H9 (cell line): ENCODE data around the gene RPS6KB2. TPM values are rescaled to one million over a fixed set of nuclear protein-coding genes. Genes with fewer than 3 reads are reported as not detected.

Source experiments
- DNase-seq: peaks from one replicate; pipeline ENCODE4 v3.0.0-alpha.2; 2017
- H2AFZ ChIP-seq: one replicate; pipeline ENCODE4 v1.6.1; 2013; ENCODE audit warnings: mild to moderate bottlenecking, low read length, control low read depth, moderate library complexity
- H2AK5ac ChIP-seq: 2 replicates; pipeline ENCODE4 v1.6.1; 2013; ENCODE audit warnings: low read length, control low read depth, mixed read lengths; ENCODE audit not compliant: insufficient read length
- H2BK120ac ChIP-seq: one replicate; pipeline ENCODE4 v1.6.1; 2013; ENCODE audit warnings: low read depth, mild to moderate bottlenecking, low read length, control low read depth, inconsistent platforms; ENCODE audit not compliant: poor library complexity, severe bottlenecking
- H2BK12ac ChIP-seq: 2 replicates; pipeline ENCODE4 v1.6.1; 2013; ENCODE audit warnings: low read length, control low read depth, mixed read lengths, low read depth; ENCODE audit not compliant: insufficient read length
- H2BK15ac ChIP-seq: 2 replicates; pipeline ENCODE4 v1.6.1; 2013; ENCODE audit warnings: low read depth, low read length, control low read depth
- H2BK20ac ChIP-seq: one replicate; pipeline ENCODE4 v1.6.1; 2013; ENCODE audit warnings: low read depth, mild to moderate bottlenecking, low read length, control low read depth, inconsistent platforms; ENCODE audit not compliant: poor library complexity, severe bottlenecking
- H2BK5ac ChIP-seq: 2 replicates; pipeline ENCODE4 v1.6.1; 2013; ENCODE audit warnings: low read length, control low read depth, mixed read lengths; ENCODE audit not compliant: insufficient read length
- H3K14ac ChIP-seq: 2 replicates; pipeline ENCODE4 v1.6.1; 2013; ENCODE audit warnings: low read length, control low read depth; ENCODE audit not compliant: insufficient read depth
- H3K18ac ChIP-seq: 2 replicates; pipeline ENCODE4 v1.6.1; 2013; ENCODE audit warnings: low read depth, mild to moderate bottlenecking, mixed read lengths, low read length, control low read depth; ENCODE audit not compliant: insufficient read length
- H3K23ac ChIP-seq: 2 replicates; pipeline ENCODE4 v1.6.1; 2013; ENCODE audit warnings: low read length, control low read depth, mixed read lengths, low read depth; ENCODE audit not compliant: insufficient read length
- H3K23me2 ChIP-seq: 2 replicates; pipeline ENCODE4 v1.6.1; 2013; ENCODE audit warnings: low read depth, mild to moderate bottlenecking, mixed read lengths, low read length, control low read depth; ENCODE audit not compliant: insufficient read length, poor library complexity, severe bottlenecking
- H3K27ac ChIP-seq: 2 replicates; pipeline ENCODE4 v1.5.1; 2013; ENCODE audit warnings: low read length, control low read depth, mixed read lengths, low read depth; ENCODE audit not compliant: insufficient read length
- H3K27me3 ChIP-seq: 2 replicates; pipeline ENCODE4 v1.6.1; 2013; ENCODE audit warnings: low read length, control low read depth, inconsistent platforms; ENCODE audit not compliant: insufficient read depth
- H3K4ac ChIP-seq: 2 replicates; pipeline ENCODE4 v1.6.1; 2013; ENCODE audit warnings: low read depth, mild to moderate bottlenecking, control low read depth, inconsistent platforms, low read length, moderate library complexity
- H3K4me1 ChIP-seq: 2 replicates; pipeline ENCODE4 v1.6.1; 2013; ENCODE audit warnings: low read length, control low read depth, inconsistent platforms; ENCODE audit not compliant: insufficient read depth
- H3K4me2 ChIP-seq: 2 replicates; pipeline ENCODE4 v1.6.1; 2013; ENCODE audit warnings: low read length, control low read depth, mixed read lengths; ENCODE audit not compliant: insufficient read length, insufficient read depth
- H3K56ac ChIP-seq: 2 replicates; pipeline ENCODE4 v1.6.1; 2013; ENCODE audit warnings: low read depth, mild to moderate bottlenecking, mixed read lengths, low read length, control low read depth; ENCODE audit not compliant: insufficient read length
- H3K79me1 ChIP-seq: 2 replicates; pipeline ENCODE4 v1.6.1; 2013; ENCODE audit warnings: low read depth, mild to moderate bottlenecking, moderate library complexity, low read length, control low read depth, inconsistent platforms; ENCODE audit not compliant: insufficient read depth, poor library complexity, severe bottlenecking
- H3K79me2 ChIP-seq: 2 replicates; pipeline ENCODE4 v1.6.1; 2013; ENCODE audit warnings: low read length, control low read depth, inconsistent platforms; ENCODE audit not compliant: insufficient read depth
- H3K9ac ChIP-seq: 2 replicates; pipeline ENCODE4 v1.6.1; 2013; ENCODE audit warnings: low read length, control low read depth, mixed read lengths; ENCODE audit not compliant: insufficient read length; ENCODE audit errors: extremely low read depth
- H3K9me3 ChIP-seq: one replicate; pipeline ENCODE4 v1.6.1; 2013; ENCODE audit warnings: low read depth, low read length, inconsistent platforms; ENCODE audit not compliant: control insufficient read depth
- H3T11ph ChIP-seq: one replicate; pipeline ENCODE4 v1.6.1; 2013; ENCODE audit warnings: mild to moderate bottlenecking, low read length, control low read depth, inconsistent platforms
- H4K20me1 ChIP-seq: one replicate; pipeline ENCODE4 v1.6.1; 2013; ENCODE audit not compliant: control insufficient read depth, insufficient read length, insufficient read depth
- H4K5ac ChIP-seq: 2 replicates; pipeline ENCODE4 v1.6.1; 2013; ENCODE audit warnings: low read depth, mild to moderate bottlenecking, mixed read lengths, low read length, control low read depth; ENCODE audit not compliant: insufficient read length
- H4K8ac ChIP-seq: replicated peaks from 2 replicates; pipeline ENCODE4 v1.6.1; 2013; ENCODE audit warnings: low read length, control low read depth, mixed read lengths, low read depth; ENCODE audit not compliant: insufficient read length
- H4K91ac ChIP-seq: 2 replicates; pipeline ENCODE4 v1.6.1; 2013; ENCODE audit warnings: low read depth, mild to moderate bottlenecking, moderate library complexity, mixed read lengths, low read length, control low read depth; ENCODE audit not compliant: insufficient read length
- H3K27ac Mint-ChIP-seq, 3 experiments: 2 replicates in 2 of 3; 3 replicates in 1 of 3; pipeline ENCODE4 v1.8.0; 2020 to 2021; ENCODE audit warnings: mixed read lengths in 3 of 3, mild to moderate bottlenecking in 1 of 3, moderate library complexity in 1 of 3
- H3K27me3 Mint-ChIP-seq: 2 replicates; pipeline ENCODE4 v1.8.0; 2021; ENCODE audit warnings: low read depth, mild to moderate bottlenecking, moderate library complexity, mixed read lengths
- H3K36me3 Mint-ChIP-seq, 3 experiments: 2 replicates in 2 of 3; 3 replicates in 1 of 3; pipeline ENCODE4 v1.8.0; 2020 to 2021; ENCODE audit warnings: low read depth in 3 of 3, mixed read lengths in 3 of 3; ENCODE audit not compliant: insufficient read depth in 1 of 3
- H3K4me1 Mint-ChIP-seq, 2 experiments: 2 replicates each; pipeline ENCODE4 v1.8.0; 2020; ENCODE audit warnings: mixed read lengths in 2 of 2
- H3K4me3 Mint-ChIP-seq, 2 experiments: 2 replicates in 1 of 2; 3 replicates in 1 of 2; pipeline ENCODE4 v1.8.0; 2020 to 2021; ENCODE audit warnings: mild to moderate bottlenecking in 2 of 2, mixed read lengths in 2 of 2, moderate library complexity in 1 of 2
- H3K9me3 Mint-ChIP-seq, 2 experiments: 2 replicates in 1 of 2; 3 replicates in 1 of 2; pipeline ENCODE4 v1.8.0; 2020; ENCODE audit warnings: mild to moderate bottlenecking in 2 of 2, mixed read lengths in 2 of 2, moderate library complexity in 1 of 2
- CTCF ChIP-seq: fragments of 200-600 bp; sonication (generic); conservative IDR thresholded peaks from 3 replicates; pipeline ENCODE4 v1.8.0; 2021; ENCODE audit warnings: antibody characterized with exemption, mild to moderate bottlenecking
- WGBS: extraction: QIAGEN DNeasy Blood & Tissue Kit; methylation state at CpG from one replicate; pipeline ENCODE4 v1.1.7; 2013; ENCODE audit warnings: missing lambda C conversion rate, low lambda C conversion rate, mixed read lengths; ENCODE audit not compliant: insufficient read length; ENCODE audit errors: extremely low coverage; 5-methylcytosine and 5-hydroxymethylcytosine counted together
- total RNA-seq: library from RNA; stranded (reverse); gene quantifications from 2 replicates; pipeline ENCODE4 v1.2.1, GENCODE V29; 2021

The RPS6KB2 gene
- total RNA-seq, 1 experiment from 2014 or later = 51.7 TPM

GRCh38 chr11:67441731-67442351 is 13.5 kb downstream of the RPS6KB2 start:
- Histone ChIP-seq H3K56ac (no peak overlapping the region), H3T11ph (no peak overlapping the region), H3K9ac (no peak overlapping the region), H3K79me1 (no peaks in the 10 kb centered on the region), H4K20me1 (no peaks in the 10 kb centered on the region), H3K27ac (no peak overlapping the region), H2AFZ (no peak overlapping the region), H2BK5ac (no peak overlapping the region), H3K9me3 (no peaks in the 10 kb centered on the region), H3K23me2 (peaks cover 4% of the 10 kb centered on the region), H2BK20ac (no peak overlapping the region), H3K23ac (no peak overlapping the region), H4K5ac (no peak overlapping the region), H3K79me2 (no peaks in the 10 kb centered on the region), H2AK5ac (no peak overlapping the region), H2BK15ac (no peak overlapping the region), H3K4me1 (no peaks in the 10 kb centered on the region), H4K91ac (no peak overlapping the region), H3K4ac (no peak overlapping the region), H3K14ac (no peak overlapping the region), H3K18ac (no peak overlapping the region), H3K27me3 (no peaks in the 10 kb centered on the region), H2BK120ac (no peak overlapping the region), H2BK12ac (no peak overlapping the region), H4K8ac (no peak overlapping the region), H3K4me2 (peak overlapping the region; percentile 79)
- Mint-ChIP-seq H3K27me3 (peaks cover 5% of the 10 kb centered on the region; the same call in 1 of the 2 replicates), H3K27ac (no peak overlapping the region; a peak in 1 of 7 replicates), H3K36me3 (peaks cover 10 to 29% (median 28%) of the 10 kb centered on the region in 3 experiments; a peak in 5 of 7 replicates), H3K9me3 (no peaks in the 10 kb centered on the region), H3K4me1 (peaks cover 0 to 11% of the 10 kb centered on the region in 2 experiments; a peak in 3 of 4 replicates), H3K4me3 (peak overlapping the region; percentile 84 to 94)
- DNase-seq = no peak
- WGBS = no CpG with 5 or more reads among the region's 28 CpGs
- TF ChIP-seq CTCF = no peak
